Measurements from ENCODE around the gene UGCG. TPM values are rescaled to one million over a fixed set of nuclear protein-coding genes. Genes with fewer than 3 reads are reported as not detected.

Gene UGCG
- total and polyA plus RNA-seq, 2 of the 4 experiments (the other 2 are of a cell fraction), result 84.2 to 104 TPM

- ATAC-seq (ENCODE audit: low read depth) (no peak), DNase-seq (no peak)
- dilution Hi-C loops (cut with HindIII; ENCODE audit: low sequenced_read_pairs, unreplicated experiment) (no loop called here), intact Hi-C loops (cut with micrococcal nuclease) (no loop called here), in situ Hi-C loops (cut with MboI; ENCODE audit: low sequenced_read_pairs) (no loop called here)
- no peak overlapping the region for H2AK5ac ChIP-seq (ENCODE audit: low read depth, low read length)
- no peak overlapping the region for H3K9ac ChIP-seq (ENCODE audit: low read depth, low read length)
- no peak for TF ChIP-seq SMC3 (IDR thresholded peaks at IDR 0.05; ENCODE audit: low read depth, low read length)
- TF ChIP-seq MAFK (IDR thresholded peaks at IDR 0.05; ENCODE audit: low read depth, low read length), result no peak
- TF ChIP-seq FOS (IDR thresholded peaks at IDR 0.05; ENCODE audit: low read depth, low read length), result no peak
- BruUV-seq (replicated peaks), result no TSS peak
- no peak overlapping the region for H3K27ac ChIP-seq (ENCODE audit: insufficient read depth, low read length)
- no peaks in the 10 kb centered on the region for H3K27me3 ChIP-seq (ENCODE audit: control insufficient read depth, insufficient read depth, low read length)
- no peak overlapping the region for H2BK20ac ChIP-seq (ENCODE audit: low read depth, low read length)
- H2BK15ac ChIP-seq (ENCODE audit: low read depth, low read length), result no peak overlapping the region
- no peak overlapping the region for H2AFZ ChIP-seq (replicated peaks; ENCODE audit: low read length, poor library complexity)
- POLR2A ChIA-PET (ENCODE audit: unreplicated experiment), result no interaction called here
- no peak overlapping the region for H3K23ac ChIP-seq (ENCODE audit: low read depth, low read length)
- H4K8ac ChIP-seq (ENCODE audit: low read depth in 2 of 2, low read length in 2 of 2), result no peak overlapping the region
- H3K4ac ChIP-seq (ENCODE audit: low read depth, low read length), result no peak overlapping the region
- peak overlapping the region; percentile 38; the same call in 1 of the 2 replicates for H3K4me2 ChIP-seq (ENCODE audit: low read depth, low read length)
- no peak overlapping the region for H2AK9ac ChIP-seq (replicated peaks; ENCODE audit: low read depth, low read length, poor library complexity)
- no peak overlapping the region for H2BK120ac ChIP-seq (ENCODE audit: low read depth, low read length)
- H3K56ac ChIP-seq (ENCODE audit: extremely low read depth, insufficient read depth, low read length), result no peak overlapping the region
- no CpG with 5 or more reads among the region's 6 CpGs for WGBS, 2 experiments (ENCODE audit: extremely low coverage in 2 of 2, insufficient read length in 1 of 2)
- CTCF ChIA-PET, result no interaction called here
- no peak overlapping the region for H4K91ac ChIP-seq (ENCODE audit: insufficient read depth, low read depth, low read length)
- H3K79me1 ChIP-seq (ENCODE audit: low read depth in 1 of 2, low read length in 2 of 2), result peaks cover 0 to 47% of the 10 kb centered on the region in 2 experiments; a peak in 2 of 4 replicates
- no peaks in the 10 kb centered on the region for H3K9me3 ChIP-seq (ENCODE audit: control insufficient read depth, insufficient read depth, low read length)
- H3K18ac ChIP-seq (ENCODE audit: low read depth, low read length), result no peak overlapping the region
- peaks cover 13% of the 10 kb centered on the region for H3K36me3 ChIP-seq (ENCODE audit: control insufficient read depth, insufficient read depth, low read length)
- H2BK5ac ChIP-seq (ENCODE audit: low read depth, low read length, poor library complexity, severe bottlenecking), result no peak overlapping the region
- no peak overlapping the region for H4K5ac ChIP-seq (ENCODE audit: low read depth, low read length)
- H3K9me1 ChIP-seq (ENCODE audit: insufficient read depth, low read length), result peaks cover 33% of the 10 kb centered on the region
- H3K4me1 ChIP-seq (ENCODE audit: control insufficient read depth, insufficient read depth, low read length), result peaks cover 29% of the 10 kb centered on the region
- H4K20me1 ChIP-seq (ENCODE audit: insufficient read depth, low read length), result peaks cover 99% of the 10 kb centered on the region
- H3K14ac ChIP-seq (replicated peaks; ENCODE audit: low read depth, low read length), result no peak overlapping the region
- H3K4me3 ChIP-seq (ENCODE audit: insufficient read depth, low read depth, low read length), result no peak overlapping the region
Observed at GRCh38 chr9:111910428-111910827, 13.8 kb downstream of the UGCG start.
